ENCODE results near the gene RASA3. TPM values are rescaled to one million over a fixed set of nuclear protein-coding genes. Genes with fewer than 3 reads are reported as not detected.

Gene RASA3
- total RNA-seq, 1 donor from 2014 or later, result 25.4 TPM

- DNase-seq (ENCODE audit: low read depth in 2 of 2), result no peak
Measured at GRCh38 chr13:114037674-114038073, 94.7 kb downstream of the RASA3 start.

DNA sequence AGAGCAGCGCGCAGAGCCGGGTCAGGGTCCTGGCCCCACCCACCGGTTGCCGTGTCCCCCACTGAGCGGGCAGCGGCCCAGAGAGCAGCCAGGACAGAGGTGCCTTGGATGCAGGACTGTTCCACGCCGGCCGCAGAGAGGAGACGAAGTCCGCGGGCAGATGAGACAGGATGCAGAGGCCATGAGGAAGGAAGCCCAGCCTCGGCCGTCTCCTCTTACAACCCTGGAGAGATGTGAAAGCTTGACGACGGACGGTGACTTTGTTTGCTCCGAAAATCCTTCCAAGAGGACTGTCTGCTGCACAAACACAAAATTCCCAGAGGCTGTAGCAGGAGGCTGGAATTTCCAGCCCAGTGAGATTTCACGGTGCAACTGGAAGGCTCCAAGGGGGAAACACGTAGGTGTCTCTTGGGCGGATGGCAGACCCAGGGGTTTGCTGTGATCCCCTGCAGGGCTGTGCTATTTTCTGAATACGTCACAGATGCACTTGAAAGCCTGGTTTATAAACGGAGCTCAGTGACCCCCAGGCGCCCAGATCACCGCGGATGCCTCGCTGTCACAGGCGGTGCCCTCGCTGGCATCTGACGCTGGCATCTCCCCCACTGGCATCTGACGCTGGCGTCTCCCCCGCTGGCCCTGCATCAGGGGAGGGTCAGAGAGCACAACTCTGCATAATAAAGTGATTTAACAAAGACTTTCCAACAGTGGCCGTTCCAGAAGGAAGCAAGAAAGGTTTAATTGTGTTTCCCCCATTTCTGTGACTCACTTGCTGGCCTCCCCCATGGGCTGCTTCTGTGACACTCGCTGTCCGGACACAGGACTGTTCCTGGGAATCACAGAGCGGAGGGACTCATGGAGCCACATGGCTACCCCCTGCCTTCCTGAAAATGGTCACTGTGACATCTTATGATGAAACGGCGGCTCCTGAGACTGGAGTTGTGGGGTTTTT is 96.6 kb downstream of the RASA3 start:
- DNase-seq (ENCODE audit: low read depth in 2 of 2), result peak; percentile 50 to 72

- DNase-seq (ENCODE audit: low read depth in 2 of 2), result peak in 1 of 2 donors; percentile 40
Measured at GRCh38 chr13:114035186-114035582, 97.2 kb downstream of the RASA3 start.

DNA sequence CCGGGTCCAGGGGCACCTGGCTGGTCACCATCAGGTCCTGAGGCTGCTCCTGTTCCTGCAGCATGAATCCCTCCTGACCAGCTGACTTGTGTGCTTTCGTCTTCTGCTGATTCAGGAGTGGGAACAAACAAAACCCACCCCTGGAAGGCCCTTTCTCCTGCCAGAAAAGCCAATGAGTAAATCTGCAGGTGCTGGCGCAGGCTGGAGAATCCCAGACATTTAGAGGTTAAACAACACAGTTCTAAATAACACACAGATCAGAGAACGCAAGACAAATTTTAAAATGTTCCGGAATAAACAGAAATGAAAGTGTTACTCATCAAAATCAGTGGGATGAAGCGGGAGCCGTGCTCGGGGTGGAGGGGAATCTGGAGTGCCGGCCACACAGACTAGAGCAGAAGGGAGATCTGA is 97.9 kb downstream of the RASA3 start:
- no peak for DNase-seq (ENCODE audit: low read depth in 2 of 2)

DNA sequence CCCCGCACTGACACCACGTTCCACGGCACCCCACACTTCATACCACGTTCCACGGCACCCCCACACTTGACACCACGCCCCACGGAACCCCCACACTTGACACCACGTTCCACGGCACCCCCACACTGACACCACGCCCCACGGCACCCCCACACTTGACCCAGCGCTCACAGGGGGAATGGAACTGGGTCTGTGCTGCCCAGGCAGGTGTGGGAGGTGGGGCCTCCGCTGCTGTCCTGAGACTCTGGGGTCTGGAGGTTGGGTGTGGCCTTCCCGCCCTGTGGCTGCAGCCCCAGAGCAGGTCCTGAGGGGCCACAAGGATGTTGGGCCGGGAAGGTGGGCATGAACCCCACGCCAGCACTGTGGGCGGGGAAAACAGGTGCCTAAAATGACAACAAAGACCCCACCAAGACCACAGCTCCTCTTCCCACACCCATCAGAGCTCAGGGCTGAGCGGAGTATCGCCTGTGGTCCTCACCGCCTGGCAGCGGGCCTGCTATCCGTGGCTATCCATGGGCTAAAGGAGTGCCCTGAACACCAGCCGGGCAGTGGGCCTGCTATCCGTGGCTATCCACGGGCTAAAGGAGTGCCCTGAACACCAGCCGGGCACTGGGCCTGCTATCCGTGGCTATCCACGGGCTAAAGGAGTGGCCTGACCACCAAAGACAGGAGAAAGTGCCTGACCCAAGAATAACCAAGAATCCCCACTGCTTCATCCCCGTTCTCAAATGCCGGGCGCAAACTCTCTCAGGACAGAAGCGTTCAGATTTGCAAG is 98.7 kb downstream of the RASA3 start:
- no peak for DNase-seq (ENCODE audit: low read depth in 2 of 2)

DNA sequence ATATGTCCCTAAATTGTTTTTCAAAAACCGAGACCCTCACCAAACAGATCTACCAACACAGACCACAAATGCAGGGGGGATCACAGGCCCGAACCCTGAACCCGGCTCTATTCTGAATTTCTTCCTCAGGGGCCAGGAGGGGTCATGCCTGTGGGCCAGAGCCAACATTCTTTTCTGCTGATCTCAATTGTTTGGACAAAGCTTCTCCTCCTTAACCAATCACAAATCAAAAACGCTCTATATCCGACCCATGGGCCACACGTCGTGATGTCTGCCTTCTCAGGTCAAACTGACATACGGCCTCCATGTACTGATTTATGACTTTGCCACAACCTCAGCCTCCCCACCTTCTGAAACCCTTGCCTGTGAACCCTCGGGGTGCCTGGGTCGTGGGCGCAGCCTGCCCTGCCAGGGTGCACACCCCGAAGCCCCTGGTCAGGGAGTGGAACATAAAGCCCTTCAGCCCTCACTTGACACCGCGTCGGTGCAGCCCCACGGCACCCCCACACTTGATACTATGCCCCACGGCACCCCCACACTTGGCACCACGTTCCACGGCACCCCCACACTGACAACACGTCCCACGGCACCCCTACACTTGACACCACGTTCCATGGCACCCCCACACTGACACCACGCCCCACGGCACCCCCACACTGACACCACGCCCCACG is 100.2 kb downstream of the RASA3 start:
- DNase-seq (ENCODE audit: low read depth in 2 of 2), result peak; percentile 56 to 83

DNA sequence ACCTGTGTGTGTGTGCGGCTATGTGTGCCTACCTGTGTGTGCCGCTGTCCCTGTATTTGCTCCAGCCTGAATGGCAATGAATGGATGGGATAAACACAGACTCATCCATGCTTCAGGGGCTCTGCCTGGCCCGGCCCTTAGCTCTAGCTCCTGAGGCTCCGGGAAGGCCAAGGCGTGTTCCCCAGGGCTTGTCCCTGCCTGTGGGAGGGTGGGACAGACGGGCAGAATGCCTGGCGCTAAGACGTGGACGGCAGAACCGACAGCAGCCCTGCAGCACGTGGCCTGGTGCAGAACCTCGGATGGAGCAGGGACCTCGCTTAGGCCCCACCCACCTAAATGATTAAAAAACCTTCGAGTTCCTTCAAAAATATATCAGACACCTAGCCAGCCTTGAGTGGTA is 100.8 kb downstream of the RASA3 start:
- DNase-seq (ENCODE audit: low read depth in 2 of 2), result no peak

GRCh38 chr13:114030666-114031610 is 101.5 kb downstream of the RASA3 start:
- DNase-seq (ENCODE audit: low read depth in 2 of 2), result no peak

DNA sequence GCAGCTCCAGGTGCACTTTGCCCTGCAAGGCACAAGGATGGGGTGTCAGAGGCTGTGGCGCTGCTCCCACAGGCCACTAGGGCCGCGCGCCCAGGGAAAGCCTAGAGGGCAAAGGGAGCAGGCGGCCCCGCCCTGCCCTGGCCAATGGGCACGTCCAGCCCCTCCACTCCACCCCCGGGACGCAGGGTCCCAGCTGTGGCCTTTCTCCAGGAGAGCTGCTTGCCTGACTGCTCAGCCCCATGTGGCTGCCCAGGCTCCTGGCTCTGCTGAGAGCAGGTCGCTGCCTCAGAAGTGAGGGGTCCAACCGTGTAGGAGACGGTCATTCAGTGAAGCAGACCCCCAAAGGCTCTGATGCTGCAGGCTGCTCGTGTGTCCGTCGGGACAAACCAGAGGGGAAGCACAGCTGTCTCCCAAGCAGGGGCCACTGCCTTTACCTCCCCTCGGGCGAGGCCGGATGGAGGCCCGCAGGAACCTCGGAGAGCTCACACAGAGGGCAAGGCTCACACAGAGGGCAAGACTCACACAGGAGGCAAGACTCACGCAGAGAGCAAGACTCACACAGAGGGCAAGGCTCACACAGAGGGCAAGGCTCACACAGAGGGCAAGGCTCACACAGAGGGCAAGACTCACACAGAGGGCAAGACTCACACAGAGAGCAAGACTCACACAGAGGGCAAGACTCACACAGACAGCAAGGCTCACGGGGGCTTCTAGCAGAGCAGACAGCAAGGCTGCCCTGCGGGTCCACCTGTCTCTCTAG is 102.4 kb downstream of the RASA3 start:
- DNase-seq (ENCODE audit: low read depth in 2 of 2), result no peak

GRCh38 chr13:114027826-114028225 is 104.6 kb downstream of the RASA3 start:
- no peak for DNase-seq (ENCODE audit: low read depth in 2 of 2)

- DNase-seq (ENCODE audit: low read depth in 2 of 2), result peak; percentile 51 to 54
Measured at GRCh38 chr13:114027046-114027715, 105.2 kb downstream of the RASA3 start.

GRCh38 chr13:114026481-114026880 is 105.9 kb downstream of the RASA3 start:
- no peak for DNase-seq (ENCODE audit: low read depth in 2 of 2)

- no peak for DNase-seq (ENCODE audit: low read depth in 2 of 2)
Measured at GRCh38 chr13:114025714-114026431, 106.5 kb downstream of the RASA3 start.

DNA sequence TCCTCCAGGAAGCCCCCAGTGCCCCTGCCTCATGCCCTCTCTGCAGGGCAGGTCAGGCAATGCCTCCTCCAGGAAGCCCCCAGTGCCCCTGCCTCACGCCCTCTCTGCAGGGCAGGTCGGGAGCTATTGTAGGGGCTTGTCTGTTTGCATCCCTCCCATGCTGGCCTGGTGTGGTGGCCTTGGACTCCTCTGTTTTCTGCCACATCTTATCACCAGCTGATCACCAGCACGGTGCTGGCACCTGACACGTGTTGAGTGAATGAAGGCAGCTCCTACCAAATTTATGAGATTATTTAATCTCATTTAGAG is 107.1 kb downstream of the RASA3 start:
- DNase-seq (ENCODE audit: low read depth in 2 of 2), result no peak

DNA sequence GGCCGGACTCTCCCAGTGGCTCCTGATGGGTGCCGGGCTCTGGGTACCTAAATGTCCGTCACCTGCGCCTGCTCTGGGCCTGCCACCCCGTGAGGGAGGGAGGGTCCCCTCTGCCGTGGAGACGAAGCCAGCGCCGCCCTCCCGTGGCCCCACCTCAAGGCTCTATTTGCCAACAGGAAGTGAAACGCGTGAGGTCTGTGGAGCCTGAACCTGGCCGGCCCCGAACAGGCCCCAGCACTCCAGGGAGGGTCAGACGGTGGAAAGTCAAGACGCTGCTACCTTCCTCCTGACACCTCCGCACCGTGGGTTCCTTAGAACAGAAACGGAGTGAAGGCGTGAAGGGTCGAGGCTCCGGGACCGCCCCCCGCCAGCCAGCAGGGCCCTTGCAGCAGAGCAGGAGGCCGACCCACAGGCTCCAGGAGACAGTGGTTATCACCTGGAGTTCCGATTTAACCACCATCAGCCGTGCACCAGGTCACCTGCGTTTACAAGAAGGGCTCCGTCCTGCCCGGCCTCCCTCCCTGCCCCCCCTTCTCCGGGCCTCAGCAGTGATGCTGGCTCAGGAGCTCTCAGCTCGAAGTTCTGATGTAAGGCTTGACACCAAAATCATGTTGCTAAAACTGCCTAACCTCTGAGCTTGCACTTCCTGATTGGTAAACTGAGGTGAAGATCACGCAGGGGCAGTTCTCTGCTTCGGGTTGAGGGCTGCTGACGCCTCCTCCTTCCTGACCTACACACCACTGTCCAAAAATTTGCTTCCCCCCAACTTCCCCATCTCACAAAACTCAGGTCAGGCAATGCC is 107.6 kb downstream of the RASA3 start:
- no peak for DNase-seq (ENCODE audit: low read depth in 2 of 2)

DNA sequence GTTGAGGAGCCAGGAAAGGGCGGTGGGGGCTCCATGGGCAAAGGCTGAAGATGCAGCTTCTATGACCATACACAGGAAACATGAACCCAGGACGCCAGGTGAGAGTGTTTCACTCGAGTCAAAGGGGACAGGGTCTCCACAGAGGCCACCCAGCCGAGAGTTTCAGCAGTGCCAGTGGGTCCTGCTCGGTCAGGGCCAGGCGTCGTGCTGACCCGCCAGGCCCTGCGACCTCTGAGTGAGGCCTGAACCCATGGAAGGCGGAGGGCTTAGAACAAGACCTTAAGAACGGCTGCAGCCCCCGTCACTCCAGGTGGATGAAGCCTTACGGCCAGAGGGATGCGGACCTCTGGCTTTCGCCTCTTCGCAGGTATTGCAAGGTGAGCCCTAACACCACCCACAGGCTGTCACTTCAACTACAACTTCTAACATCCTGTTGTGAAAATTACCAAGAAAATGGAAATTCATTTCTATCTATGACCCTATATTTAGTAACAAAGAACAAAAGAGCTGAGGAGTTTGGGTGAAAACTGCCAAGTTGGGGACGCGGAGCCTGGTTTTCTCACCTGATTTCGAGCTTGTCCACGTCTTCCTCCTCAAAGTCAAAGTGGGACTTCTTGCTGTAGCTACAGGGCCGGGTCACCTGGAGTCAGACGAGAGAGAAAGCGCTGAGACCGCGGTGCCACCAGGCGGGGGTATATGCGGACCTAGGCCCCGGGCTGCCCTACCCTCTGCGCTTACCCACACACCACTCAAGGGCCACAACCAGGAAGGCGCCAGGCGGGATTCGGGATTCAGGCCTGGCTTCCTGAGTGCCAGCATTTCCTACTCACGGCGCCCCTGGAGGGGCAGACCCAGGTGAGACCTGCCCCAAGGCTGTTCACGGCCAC is 108.5 kb downstream of the RASA3 start:
- no peak for DNase-seq (ENCODE audit: low read depth in 2 of 2)

DNA sequence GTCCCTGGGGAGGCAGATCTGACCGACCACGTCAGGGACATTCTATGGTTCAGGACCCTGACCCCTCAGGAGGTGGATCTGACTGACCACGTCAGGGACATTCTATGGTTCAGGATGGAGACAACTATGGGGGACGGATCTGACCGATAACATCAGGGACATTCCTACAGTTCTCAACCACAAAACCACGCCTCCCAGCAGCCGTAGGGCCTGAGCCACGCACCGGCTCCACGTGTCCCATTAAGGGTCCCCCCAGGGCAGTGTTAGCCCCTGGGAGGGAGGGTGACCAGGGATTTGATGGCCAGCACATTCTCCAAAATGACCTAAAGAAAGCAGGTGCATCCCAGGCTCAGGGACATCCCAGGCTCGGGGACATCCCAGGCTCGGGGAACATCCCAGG is 109.5 kb downstream of the RASA3 start:
- DNase-seq (ENCODE audit: low read depth in 2 of 2), result no peak

Data from lung microvascular endothelial cell (primary cell).